ENCODE data around the gene GMDS.
A peak's percentile ranks its signal among the peaks of the same experiment; 100 is the strongest.

Gene GMDS

DNA sequence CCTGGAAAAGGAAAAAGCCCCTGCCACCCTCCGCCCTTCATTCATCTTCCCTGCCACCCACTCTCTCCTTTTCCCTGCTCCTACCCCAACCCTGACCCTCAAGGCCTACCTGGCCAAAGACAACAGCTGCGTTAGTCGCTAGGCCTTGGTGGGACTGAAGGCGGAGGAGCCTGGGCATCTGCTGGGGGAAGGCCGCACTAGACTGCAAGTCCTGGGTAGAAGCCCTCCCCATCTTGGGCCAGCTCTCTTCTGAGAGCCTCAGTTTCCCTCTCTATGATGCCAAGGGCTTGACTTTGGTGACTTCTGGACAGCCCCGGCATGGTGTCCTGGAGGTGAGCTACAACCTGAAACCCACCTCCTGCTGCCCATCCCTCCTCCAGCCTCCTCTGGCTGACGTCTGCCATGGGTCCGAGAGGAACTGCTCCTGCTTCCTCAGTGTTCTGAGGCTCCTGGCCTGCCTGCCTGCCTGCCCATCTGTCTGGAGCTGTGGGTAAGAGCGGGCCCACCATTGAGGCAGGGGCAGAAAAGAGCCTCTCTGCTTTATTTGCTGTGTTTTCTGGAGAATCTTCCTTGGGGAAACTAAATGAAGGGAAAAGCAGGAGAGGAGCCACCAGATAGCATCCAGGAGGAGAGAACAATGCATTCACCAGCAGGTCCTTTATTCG lies 643.2 kb downstream of the GMDS start:
- DNase-seq (ENCODE audit: low read depth in 2 of 2), result no peak

DNA sequence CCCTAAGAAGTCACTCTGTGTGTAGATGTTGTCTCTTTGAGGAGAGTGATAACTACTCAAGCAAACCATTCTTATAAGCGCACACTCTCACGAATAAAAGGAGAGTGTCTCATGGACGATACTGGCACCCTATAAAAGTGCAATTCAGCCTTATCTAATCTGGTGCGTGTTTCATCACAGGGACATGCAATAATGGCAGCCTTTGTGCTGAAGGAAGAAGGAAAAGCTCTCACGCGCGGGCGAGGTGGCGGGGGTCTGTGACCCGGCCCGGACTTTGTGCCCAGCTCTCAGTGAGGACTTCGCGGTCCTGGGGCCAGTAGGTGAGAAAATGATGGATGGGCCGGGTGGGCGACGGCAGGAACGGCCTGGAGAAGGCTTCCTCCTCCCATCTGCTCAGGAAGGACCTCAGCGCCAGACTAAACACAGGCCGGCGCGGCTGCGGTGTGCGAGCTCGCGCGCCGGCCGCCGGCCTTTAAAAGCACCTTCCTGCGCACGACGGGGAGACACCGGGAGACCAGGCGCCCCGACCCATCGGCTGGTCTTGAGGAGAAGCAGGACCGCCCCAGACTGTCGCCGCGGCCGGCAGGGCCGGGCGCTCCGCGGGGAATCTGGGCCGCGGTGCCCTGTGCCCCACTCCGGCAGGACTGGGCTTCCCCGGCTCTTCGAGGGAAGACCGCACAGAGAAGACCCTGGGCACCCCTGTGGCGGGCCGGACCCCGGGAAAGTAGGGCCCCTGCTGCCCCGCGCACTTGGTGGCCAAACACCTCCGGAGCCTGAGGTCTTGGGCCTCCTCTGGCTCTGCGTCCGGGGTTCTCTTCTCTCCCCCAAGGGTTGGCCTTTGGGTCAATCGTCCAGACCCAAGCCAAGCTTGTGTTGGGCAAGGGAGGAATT lies 644.0 kb downstream of the GMDS start:
- DNase-seq (ENCODE audit: low read depth in 2 of 2), result no peak

DNA sequence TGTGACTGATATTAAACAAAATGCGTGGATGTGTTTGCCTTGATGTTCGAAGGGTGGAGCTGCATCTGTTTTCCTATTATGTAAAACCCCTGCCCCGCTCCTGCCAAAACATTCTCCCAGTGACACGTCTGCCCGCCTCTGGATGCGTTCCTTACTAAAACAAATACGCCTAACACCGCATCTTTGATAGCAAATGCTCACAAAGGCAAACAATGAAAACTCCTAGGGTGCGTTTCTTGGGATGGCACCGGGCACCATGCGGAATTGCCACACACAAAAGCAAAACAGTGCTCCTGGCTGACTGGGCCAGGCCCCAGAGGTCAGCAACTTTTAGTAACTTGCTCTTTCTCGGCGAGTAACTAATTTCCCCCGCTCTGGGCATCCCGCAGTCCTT lies 644.6 kb downstream of the GMDS start:
- DNase-seq (ENCODE audit: low read depth in 2 of 2), result no peak

DNA sequence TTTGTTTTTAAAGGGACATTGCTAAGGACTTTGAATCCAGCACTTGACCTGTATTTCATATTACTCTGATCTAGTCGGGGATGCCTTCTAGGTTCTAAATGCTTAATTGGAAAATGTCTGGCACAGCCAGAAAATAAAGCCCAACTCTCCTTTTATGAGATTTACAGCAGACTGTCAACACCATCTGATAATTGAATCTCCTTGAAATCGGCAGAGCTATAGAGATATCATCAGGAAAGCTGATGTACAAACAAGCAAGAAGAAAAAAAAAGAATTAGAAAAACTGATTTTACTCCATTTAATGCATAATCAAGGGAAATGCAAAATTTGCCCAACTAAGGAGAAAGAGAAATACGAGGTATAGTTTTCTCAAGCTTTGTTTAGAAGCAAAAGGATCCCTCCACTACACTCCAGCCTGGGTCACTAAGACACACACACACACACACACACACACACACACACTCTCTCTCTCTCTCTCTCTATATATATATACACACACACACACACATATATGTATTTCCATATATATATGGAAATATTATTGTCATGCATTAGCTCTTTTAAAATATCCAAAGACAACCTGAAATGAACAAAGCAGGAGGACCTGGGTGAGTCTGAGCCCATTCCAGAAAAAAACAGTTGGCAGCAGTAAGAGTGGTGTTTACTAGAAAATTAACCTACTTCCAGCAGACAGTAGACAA lies 645.2 kb downstream of the GMDS start:
- no peak for DNase-seq (ENCODE audit: low read depth in 2 of 2)

DNA sequence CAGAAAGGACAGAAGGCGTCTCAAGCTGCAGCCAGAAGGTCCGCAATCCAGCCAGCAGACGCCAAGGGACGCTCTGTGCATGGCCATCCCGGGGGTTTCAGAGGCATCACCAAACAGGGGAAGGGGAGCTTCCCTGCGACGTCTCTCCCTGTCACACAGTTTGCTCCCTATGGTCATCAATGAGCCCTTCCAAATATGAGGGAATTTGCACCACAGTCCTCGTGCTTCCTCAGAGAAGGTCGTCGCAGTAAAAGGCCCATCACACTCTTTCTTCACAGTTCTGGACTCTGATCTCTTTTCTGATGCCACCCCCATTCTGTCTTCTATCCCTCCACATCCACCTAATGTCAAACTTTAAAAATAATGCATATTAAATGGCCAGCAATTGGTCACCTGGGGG lies 645.9 kb downstream of the GMDS start:
- DNase-seq (ENCODE audit: low read depth in 2 of 2), result no peak

DNA sequence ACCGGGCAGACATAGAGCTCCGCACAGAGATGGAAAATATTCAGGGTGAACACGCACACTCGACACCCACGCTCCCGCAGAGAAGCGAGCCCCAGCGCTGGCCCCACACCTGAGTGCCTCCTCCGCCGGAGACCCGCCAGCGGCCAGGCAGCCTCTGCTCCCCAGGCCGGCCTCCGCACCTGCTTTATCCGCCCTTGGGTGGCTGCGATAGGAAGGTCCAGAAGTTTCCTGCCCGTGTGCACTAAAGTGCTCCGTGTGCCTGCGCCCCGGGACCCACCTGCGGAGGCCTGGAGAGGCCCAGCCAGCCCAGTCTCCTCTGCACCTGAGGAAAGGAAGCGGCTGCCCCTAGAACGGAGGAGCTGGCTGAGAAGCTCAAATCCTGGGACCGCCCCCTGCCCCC lies 646.5 kb downstream of the GMDS start:
- DNase-seq (ENCODE audit: low read depth in 2 of 2), result no peak

DNA sequence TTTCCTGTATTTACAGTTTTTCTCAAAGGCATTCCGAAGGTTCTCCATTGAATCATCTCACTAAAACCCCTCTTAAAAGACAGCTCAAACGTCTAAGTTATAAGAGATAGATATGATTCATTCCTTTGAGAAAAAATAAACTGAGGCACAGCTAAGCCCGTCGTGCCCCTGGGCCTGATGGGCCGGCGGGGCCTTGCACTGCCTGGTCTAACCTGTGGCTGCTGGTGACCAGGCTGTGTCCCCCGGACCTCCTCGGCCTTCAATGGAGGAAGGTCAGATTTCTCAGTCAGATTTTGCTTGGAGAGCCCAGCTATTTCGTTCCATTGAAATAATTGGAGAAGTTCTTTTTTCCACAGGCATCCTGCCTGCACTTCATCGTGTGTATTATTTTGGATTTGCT lies 647.0 kb downstream of the GMDS start:
- no peak for DNase-seq (ENCODE audit: low read depth in 2 of 2)

DNA sequence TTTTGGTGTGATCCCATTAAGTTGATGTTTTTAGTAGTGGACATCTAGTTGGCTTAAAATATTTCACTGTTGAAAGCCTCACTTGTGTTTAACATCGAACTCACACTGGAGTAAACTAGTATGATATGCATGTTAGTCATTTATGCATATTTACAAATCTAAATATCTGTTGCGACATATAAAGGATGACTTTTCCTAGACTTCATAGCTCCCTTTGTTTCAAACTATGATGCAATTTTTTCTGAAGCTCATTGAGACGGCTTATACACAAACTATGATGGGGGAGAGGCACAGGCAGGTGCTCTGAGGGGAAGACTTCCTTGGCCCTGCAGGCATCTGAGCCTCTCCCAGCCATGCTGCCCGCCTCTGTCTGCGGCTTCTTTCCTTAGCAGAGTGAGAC lies 647.5 kb downstream of the GMDS start:
- DNase-seq (ENCODE audit: low read depth in 2 of 2), result no peak

DNA sequence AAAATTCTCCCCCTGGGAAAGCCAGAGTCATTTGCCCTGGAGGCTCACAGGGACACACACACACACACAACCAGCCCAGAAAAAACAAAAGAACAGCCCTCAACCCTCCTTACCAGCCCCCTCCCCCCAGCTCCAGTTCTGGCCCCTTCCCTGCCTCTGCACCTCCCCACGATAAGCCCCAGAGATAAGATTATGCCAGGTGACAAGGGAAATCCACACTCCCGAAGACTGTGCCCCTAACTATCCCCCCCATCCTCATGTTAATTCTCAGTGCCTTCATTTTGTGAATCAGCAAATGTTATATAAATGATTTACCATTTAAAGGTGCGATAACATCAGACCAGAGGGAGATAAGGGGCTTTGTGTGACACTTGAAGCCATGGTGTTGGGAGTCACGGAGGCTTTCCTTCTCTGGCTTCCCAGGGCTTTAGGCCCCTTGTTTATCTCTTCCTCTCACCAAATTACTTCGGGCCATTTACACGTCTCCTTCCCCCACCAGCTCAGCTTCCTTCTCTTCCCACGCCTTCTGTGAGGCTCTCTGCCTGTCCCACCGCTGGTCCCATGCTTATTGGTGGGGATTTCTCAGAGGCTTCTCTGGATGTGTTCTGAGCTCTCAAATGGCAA lies 648.2 kb downstream of the GMDS start:
- DNase-seq (ENCODE audit: low read depth in 2 of 2), result no peak

DNA sequence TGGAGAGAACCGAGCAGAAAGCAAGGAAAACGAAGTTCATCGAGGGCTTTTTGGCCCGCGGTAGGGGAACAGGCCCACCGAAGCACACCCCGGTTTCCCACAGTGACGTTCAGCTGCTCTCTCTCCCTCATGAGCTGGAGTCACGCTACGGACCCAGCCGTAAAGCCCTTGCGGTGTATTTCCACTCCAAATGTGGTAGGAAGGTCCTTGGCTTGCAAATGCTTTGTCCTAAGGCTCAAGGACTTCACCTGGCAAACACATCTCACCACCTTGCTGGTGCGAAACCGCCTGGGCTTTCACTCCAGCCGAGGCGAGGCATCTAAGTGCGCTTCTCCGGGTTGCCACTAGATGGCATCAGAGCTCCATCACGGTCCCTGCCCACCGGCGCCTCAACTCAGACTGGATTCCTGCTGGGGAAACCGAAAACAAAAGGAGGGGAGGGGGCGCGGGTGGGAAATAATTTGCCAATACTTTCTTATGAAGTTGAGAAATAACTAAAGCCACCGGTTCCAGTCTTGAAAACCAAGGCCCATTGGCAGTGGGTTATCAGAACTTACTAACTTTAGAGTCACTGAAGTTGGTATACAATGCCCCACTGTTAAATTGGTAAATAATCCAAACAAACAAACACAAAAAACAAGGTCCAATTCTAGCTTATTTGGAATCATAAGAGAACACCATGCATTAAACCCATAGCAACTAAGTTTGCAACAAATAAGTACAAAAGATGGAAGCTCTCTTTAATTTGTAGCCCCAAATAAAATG lies 649.1 kb downstream of the GMDS start:
- peak; percentile 38 to 53 for DNase-seq (ENCODE audit: low read depth in 2 of 2)

DNA sequence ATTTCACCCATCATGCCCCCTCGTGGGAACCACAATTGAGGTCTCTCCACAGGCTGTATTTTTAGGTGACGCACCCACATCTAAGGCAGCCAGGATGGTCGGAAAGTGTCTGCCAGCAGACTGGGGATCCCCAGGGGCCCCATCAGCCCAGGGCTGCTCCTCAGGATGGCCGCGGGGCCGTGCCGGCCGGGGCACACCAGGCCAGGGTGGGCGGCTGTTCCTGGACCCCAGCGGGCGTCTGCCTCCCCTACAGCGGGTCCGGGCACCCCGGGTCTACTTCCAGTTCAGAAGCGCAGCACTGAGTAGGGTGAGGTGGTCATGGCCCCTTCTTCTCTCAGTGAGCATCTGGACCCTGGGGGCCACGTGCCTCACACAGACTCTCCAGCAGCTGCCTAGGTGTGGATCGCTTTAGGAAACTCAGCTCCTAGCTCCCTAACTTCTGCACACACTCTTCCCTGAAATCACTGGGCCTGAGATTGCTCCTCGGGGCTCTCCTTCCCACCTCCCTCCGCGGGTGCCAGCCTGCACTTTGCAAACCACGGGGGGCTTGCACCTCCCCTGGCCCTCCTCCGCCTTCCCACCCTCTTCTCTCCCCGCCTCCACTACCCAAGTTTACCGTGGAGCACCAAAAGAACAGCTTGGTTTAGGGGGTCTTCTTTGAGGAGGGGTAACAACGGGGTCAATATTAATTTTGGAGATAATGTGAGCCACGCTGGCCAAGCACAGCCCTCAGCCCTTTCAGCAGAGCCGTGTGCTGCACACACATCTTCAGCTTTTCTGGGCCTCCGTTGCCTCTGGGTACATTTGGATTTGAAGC lies 649.9 kb downstream of the GMDS start:
- DNase-seq (ENCODE audit: low read depth in 2 of 2), result no peak

DNA sequence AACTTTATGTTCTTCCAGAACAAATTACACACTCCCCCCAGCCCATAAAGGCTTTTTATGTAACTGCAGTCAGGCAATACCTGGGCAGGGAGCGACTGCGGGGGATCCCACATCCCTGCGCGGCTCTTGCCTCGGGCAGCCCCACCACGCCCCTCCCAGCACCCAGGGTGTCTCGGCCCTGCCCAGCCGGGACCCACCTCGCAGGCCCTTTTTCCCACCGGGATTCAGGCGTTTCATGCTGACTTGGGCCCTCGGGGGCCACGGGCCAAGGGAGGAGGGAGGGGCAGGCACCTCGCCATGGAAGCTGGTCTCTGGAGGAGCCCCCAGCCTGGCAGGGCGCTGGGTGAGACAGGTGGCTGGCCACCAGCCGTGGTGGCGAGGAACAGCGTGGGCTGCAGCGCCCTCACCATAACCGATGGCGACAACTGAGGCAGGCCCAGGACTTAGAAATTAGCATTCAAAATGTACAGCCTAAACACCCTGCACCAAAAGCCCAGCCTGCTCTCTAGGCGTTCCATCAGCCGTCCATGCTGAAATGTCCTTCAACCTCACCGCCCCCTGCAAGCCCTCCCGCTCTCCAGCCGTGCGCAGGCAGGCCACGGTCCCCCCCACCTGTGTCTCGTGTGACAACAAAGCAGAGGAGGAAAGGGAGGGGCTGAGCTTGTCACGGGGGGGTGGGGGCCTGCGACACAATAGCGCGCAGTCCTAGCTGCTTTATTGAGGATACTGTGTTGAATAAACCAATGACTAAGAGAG lies 650.8 kb downstream of the GMDS start:
- no peak for DNase-seq (ENCODE audit: low read depth in 2 of 2)

DNA sequence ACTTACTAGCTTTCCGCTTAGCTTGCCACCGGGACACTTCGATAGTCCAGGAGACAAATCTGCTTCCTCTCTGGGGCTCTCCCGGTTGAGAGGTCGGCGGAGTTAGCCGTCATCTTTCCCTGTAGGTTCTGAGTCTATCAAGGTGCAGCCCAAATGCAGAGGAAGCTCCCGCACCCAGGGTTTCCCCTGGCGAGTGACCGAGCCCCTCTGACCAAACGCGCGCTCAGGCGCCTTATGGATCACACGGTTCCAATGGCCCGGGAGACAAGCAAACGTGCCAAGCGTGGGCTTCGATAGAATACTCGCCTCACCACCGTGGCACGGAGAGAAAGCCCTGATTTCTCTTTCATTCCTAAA lies 651.5 kb downstream of the GMDS start:
- no peak for DNase-seq (ENCODE audit: low read depth in 2 of 2)

DNA sequence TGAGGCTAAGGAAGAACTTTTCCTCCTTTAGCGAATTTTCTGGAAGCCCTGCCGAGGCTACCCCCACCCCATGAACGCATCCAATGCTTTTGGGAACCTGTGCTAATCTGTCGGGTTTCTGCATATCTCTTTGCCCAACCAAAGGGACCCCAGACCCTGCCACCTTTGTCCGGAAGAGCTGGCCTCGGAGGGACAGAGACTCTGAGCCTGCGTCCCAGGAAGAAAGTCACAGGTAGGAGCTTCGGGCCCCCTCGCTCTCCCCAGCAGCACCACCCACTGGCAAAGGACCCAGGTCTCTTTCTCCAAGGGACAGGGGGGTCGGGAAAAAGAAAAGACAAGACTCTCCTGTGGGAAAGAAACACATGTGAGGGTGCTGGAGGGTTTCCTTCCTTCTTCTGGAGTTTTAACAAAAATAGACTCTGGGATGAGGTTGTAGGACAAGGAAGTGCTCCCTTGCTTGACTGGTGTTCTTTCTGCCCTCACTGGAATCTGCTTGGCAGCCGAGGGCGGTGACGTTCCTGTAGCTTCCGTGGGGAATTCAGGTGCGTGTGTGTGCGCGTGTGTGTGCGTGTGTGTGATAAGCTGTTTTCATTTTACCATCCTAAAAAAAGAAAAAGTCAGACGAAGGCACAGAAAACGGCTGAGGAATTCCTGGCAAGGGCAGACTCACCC lies 652.0 kb downstream of the GMDS start:
- no peak for DNase-seq (ENCODE audit: low read depth in 2 of 2)

DNA sequence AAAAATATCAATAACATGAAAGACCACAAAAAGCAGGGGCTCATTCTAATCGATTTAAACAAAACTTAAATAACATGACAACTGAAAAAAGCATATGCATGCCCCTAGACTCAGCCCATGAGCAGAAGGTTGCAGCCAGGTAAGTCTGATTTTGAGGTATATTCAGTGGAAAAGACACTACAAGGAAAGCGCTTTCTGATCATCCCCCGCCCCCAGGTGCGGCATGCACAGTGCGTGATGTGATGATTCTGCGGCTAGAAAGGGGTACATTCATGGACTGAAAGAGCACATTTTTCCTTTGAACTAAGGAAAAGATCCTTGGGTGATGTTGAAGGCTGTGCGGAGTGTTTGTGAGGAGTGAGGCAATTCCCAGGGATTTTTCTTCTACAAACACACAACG lies 652.6 kb downstream of the GMDS start:
- DNase-seq (ENCODE audit: low read depth in 2 of 2), result no peak

DNA sequence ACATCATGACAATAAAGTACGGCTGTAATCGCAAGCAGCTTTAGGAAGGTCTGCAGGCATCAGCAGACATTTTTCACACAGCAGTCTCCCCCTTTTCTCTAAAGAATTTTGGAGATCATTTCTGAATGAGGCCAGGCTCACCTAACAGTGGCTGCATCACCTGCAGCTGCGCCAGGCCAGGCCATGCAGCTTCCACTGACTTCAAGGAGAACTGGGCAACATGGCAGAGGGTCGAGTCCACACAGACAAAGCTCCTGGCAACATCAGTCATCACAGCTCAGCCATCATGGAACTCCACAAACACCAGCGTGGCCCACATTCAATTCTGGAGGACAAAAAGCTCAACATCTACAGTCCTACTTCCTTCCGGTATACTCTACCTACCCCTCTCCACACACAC lies 653.5 kb downstream of the GMDS start:
- no peak for DNase-seq (ENCODE audit: low read depth in 2 of 2)

DNA sequence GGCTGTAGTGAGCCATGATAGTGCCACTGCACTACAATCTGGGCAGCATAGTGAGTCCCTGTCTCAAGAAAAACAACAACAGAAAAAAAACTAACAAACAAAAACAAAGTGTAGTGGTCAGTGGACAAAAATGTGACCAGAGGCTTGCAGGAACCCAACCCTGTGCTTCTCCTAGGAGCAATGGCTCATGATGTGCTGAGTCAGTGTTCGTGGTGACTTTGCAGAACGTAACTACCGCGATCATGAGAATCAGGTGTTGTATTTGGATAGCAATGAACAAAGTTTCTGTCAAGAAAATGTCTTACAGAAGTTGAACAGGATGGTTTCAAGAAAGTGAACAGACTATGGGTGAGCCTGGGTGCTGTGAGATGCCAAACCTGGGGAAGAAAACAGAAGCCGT lies 654.2 kb downstream of the GMDS start:
- DNase-seq (ENCODE audit: low read depth in 2 of 2), result no peak

DNA sequence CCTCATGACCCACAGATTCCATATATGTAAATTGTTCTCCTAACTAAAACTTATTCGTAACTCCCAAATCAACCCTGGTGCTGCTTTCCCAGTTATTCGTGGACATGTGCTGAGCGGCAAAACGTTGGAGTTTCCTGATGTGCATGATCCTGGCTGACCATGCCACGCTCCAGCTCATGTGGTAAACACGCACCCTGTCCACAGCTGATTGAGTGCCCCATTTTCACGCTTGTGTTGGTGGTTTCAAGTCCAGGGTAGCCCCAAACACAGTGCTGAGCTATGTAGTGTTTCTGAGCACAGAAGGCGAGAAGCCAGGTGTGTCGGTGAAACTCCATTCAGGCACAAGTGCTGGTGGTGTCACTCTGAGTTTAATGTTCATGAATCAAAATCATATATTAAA lies 654.8 kb downstream of the GMDS start:
- DNase-seq (ENCODE audit: low read depth in 2 of 2), result no peak

DNA sequence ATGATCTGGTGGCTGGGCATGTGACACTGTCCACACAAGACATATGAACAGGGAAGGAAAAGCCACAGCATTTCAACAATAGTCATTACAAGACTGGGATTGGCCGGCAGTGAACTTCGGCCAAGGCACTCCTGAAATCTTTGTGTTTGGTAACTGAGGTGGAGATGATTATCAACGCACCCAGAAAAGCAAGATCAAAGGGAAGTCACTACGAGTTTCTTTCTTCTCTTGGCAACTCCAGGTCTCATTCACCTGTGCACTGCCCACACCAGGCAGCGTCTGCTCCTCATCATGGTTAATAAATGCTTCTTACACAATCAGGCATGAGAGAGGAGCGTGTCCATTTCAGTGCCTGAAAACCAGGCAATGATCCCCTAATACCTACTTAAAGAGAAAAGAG lies 656.2 kb downstream of the GMDS start:
- no peak for DNase-seq (ENCODE audit: low read depth in 2 of 2)

DNA sequence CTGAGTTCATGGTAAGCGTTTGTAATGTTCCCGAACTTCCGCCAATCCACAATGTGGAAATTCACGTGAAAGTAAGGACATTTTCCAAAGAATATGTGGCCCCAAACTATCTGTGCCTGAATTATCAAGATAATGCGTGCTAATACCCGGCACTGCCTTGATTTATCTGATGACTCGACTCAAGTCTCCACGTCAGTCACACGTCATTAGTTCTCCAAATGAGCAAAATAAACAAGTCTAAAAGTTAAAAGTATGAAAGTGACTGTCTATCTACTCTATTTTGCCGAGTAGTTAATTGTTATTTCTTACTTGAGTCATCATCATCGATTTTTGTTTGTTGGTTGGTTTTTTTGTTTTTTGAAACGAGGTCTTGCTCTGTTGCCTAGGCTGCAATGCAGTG lies 657.4 kb downstream of the GMDS start:
- no peak for DNase-seq (ENCODE audit: low read depth in 2 of 2)
